A549 (cell line): ENCODE results near the gene PLPP4.

Experiments used
- EP300 ChIP-seq, 2 experiments: fragments of >200 bp; sonication (Bioruptor Twin); formaldehyde crosslinking; IDR thresholded peaks; 2 replicates in 1 of 2; 3 replicates in 1 of 2; pipeline ENCODE4 v1.6.1; 2016 to 2017
- JUN ChIP-seq, 2 experiments: fragments of >200 bp; sonication (Bioruptor Twin); formaldehyde crosslinking; IDR thresholded peaks; 2 replicates in 1 of 2; 3 replicates in 1 of 2; pipeline ENCODE4 v1.6.1; 2016 to 2017
- POLR2A ChIP-seq: IDR thresholded peaks from 2 replicates; pipeline ENCODE4 v1.6.1; 2012; ENCODE audit warnings: mild to moderate bottlenecking, low read length
- RARB ChIP-seq: fragments of 250-450 bp; sonication (Bioruptor Pico); IDR thresholded peaks from 2 replicates; pipeline ENCODE4 v1.8.0; 2021; ENCODE audit warnings: mild to moderate bottlenecking, moderate library complexity
- RFX5 ChIP-seq: fragments of 450-650 bp; IDR thresholded peaks from 2 replicates; pipeline ENCODE4 v1.7.1; 2014; ENCODE audit warnings: antibody characterized with exemption, mild to moderate bottlenecking, moderate library complexity
- RNF2 ChIP-seq: fragments of 200-600 bp; sonication (generic); IDR thresholded peaks from 2 replicates; pipeline ENCODE4 v1.6.1; 2016; ENCODE audit warnings: low read depth, mild to moderate bottlenecking, antibody characterized with exemption, moderate library complexity, borderline replicate concordance
- SREBF2 ChIP-seq: fragments of 450-650 bp; IDR thresholded peaks from 2 replicates; pipeline ENCODE4 v1.6.1; 2014; ENCODE audit warnings: mild to moderate bottlenecking, moderate library complexity
- ZFP36 ChIP-seq: fragments of 450-650 bp; IDR thresholded peaks from 2 replicates; pipeline ENCODE4 v1.6.1; 2014; ENCODE audit warnings: borderline replicate concordance; ENCODE audit not compliant: partially characterized antibody
- ZSCAN20 ChIP-seq: fragments of 250-450 bp; sonication (Bioruptor Pico); IDR thresholded peaks from 2 replicates; pipeline ENCODE4 v1.8.0; 2022; ENCODE audit warnings: mild to moderate bottlenecking, moderate library complexity
- TF ChIP-seq, protein P1 (sequence below): fragments of >200 bp; sonication (Bioruptor Twin); formaldehyde crosslinking; IDR thresholded peaks from 3 replicates; pipeline ENCODE4 v1.5.1; 2016
- TF ChIP-seq, protein P2 (sequence below): IDR thresholded peaks from 2 replicates; pipeline ENCODE4 v1.6.1; 2012
- TF ChIP-seq, protein P3 (sequence below): fragments of 150-350 bp; IDR thresholded peaks from 2 replicates; pipeline ENCODE4 v1.6.1; 2014; ENCODE audit warnings: low read depth, mild to moderate bottlenecking, low read length

DNA sequence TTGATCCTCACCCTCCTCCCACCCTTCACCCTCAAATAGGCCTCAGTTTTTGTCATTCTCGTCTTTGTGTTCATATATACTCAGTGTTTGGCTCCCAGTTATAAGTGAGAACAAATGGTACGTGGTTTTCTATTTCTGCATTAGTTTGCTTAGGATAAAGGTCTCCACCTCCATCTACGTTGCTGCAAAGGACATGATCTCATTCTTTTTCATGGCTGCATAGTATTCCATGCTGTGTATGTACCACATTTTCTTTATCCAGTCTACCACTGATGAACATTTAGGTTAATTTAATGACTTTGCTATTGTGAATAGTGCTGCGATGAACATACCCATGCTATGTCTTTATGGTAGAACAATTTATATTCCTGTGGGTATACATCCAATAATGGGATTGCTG lies 91.2 kb downstream of the PLPP4 start:
- TF ChIP-seq, protein P1, sequence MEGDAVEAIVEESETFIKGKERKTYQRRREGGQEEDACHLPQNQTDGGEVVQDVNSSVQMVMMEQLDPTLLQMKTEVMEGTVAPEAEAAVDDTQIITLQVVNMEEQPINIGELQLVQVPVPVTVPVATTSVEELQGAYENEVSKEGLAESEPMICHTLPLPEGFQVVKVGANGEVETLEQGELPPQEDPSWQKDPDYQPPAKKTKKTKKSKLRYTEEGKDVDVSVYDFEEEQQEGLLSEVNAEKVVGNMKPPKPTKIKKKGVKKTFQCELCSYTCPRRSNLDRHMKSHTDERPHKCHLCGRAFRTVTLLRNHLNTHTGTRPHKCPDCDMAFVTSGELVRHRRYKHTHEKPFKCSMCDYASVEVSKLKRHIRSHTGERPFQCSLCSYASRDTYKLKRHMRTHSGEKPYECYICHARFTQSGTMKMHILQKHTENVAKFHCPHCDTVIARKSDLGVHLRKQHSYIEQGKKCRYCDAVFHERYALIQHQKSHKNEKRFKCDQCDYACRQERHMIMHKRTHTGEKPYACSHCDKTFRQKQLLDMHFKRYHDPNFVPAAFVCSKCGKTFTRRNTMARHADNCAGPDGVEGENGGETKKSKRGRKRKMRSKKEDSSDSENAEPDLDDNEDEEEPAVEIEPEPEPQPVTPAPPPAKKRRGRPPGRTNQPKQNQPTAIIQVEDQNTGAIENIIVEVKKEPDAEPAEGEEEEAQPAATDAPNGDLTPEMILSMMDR, result no peak
- no peak for TF ChIP-seq SREBF2
- TF ChIP-seq EP300 (IDR thresholded peaks at IDR 0.05), result no peak
- TF ChIP-seq POLR2A, result no peak
- TF ChIP-seq, protein P2, sequence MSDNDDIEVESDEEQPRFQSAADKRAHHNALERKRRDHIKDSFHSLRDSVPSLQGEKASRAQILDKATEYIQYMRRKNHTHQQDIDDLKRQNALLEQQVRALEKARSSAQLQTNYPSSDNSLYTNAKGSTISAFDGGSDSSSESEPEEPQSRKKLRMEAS, result no peak
- TF ChIP-seq RARB (CRISPR knock-in tag), result no peak
- TF ChIP-seq ZFP36, result no peak
- TF ChIP-seq, protein P3, sequence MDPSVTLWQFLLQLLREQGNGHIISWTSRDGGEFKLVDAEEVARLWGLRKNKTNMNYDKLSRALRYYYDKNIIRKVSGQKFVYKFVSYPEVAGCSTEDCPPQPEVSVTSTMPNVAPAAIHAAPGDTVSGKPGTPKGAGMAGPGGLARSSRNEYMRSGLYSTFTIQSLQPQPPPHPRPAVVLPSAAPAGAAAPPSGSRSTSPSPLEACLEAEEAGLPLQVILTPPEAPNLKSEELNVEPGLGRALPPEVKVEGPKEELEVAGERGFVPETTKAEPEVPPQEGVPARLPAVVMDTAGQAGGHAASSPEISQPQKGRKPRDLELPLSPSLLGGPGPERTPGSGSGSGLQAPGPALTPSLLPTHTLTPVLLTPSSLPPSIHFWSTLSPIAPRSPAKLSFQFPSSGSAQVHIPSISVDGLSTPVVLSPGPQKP, result no peak
- no peak for TF ChIP-seq RNF2
- no peak for TF ChIP-seq RFX5
- TF ChIP-seq ZSCAN20 (CRISPR knock-in tag), result no peak
- TF ChIP-seq JUN (IDR thresholded peaks at IDR 0.05), result no peak
